ENCODE data around the gene ACVR1B.

- TF ChIP-seq, protein P1, sequence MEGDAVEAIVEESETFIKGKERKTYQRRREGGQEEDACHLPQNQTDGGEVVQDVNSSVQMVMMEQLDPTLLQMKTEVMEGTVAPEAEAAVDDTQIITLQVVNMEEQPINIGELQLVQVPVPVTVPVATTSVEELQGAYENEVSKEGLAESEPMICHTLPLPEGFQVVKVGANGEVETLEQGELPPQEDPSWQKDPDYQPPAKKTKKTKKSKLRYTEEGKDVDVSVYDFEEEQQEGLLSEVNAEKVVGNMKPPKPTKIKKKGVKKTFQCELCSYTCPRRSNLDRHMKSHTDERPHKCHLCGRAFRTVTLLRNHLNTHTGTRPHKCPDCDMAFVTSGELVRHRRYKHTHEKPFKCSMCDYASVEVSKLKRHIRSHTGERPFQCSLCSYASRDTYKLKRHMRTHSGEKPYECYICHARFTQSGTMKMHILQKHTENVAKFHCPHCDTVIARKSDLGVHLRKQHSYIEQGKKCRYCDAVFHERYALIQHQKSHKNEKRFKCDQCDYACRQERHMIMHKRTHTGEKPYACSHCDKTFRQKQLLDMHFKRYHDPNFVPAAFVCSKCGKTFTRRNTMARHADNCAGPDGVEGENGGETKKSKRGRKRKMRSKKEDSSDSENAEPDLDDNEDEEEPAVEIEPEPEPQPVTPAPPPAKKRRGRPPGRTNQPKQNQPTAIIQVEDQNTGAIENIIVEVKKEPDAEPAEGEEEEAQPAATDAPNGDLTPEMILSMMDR (IDR thresholded peaks at IDR 0.05) = no peak
- no peak for TF ChIP-seq POLR2A (IDR thresholded peaks at IDR 0.05)
These were observed 25.1 kb downstream of the ACVR1B start for GRCh38 chr12:51976376-51977160.
